ENCODE measurements around the gene CAPN7. TPM values are rescaled to one million over a fixed set of nuclear protein-coding genes. Genes with fewer than 3 reads are reported as not detected.

Gene CAPN7
- total RNA-seq, 1 donor from 2014 or later = 46.1 TPM

DNA sequence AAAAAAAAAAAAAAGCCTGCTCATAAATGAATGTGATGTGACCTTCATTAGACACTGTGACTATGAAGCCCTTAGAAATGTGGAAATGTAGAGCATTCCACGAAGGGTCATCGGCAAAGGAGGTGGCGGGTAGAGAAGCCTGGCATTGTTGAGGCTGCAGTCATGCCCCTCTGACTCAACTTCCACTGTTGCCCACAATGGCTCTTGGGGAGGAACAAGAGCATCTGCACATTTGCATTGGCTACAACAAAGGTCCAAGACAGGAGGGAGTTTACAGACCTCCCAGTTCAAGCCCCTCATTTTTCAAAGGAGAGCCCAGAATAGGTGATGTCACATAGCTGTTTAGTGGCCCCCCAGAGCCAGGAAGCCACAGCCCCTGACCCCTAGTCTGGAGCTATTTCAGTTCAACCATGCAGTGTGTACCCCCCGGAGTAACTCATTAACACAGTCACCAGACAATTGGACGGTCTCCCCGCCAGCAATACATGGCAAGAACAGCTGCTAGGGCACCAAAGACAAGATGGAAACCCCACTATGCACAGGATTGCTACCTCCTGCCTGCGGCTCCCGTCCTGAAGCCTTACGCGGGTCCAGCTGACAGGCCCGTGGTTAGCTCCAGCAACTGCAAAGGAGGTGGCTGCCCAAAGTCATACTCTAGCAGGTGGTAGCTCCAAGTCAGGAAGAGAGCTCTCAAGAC is 70.1 kb downstream of the CAPN7 start:
- DNase-seq (ENCODE audit: low spot score) = no peak

GRCh38 chr3:15277861-15278500 is 71.9 kb downstream of the CAPN7 start:
- DNase-seq (ENCODE audit: low spot score) = no peak

DNA sequence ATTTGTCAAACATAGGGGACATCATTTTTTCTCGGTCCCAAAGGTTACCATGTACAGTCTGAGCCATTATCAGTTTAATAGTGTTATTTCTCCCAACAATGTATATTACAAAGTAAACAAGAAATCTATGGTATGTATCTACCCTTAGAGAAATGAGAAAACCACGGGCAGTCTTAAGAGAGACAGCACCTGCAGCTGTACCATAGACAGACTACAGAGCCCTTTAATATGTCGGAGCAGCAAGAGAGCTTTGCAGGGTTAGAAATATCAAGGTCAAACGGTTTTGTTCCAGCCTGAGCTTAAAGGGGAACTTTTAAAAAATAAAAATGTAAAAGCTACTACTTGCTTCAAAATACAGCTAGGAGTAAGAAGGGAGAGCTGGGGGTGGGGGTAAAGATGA is 73.2 kb downstream of the CAPN7 start:
- DNase-seq (ENCODE audit: low spot score) = no peak

DNA sequence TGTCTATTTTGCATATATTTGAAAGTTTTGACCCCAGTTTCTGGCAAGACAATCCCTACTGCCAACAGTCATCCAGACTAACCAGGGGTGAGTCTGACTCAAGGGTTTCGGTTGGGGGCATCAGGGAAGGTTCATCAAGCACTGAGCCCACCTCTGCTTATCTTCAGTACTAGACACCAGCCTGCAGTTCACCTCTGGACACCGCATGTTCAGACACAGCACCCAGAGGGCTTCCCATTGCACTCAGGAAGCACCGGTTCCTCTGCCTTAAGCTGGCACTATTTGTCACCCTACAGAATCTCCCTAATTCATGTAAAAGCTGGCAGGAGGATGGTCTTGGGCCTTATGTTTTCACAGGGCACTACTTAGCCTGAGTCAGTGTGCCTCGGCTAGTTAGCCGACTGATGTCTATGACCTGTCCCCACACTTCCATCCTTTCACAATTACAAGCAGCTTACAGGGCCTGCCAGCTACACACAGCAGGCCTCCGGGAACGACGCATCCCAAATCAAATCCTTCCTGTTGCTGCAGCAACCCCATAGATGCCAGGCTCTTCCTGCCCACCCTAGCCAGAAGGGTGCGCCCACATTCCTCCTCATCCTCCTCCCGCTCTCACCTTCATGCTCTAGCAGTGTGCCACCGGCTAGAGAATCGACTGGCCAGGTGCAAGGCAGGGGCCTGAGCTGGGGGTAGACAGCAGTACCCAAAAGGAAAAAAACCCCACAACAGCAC is 73.8 kb downstream of the CAPN7 start:
- DNase-seq (ENCODE audit: low spot score) = no peak

- DNase-seq (ENCODE audit: low spot score) = peak; percentile 48
Observed at GRCh38 chr3:15280853-15281532, 74.9 kb downstream of the CAPN7 start.

DNA sequence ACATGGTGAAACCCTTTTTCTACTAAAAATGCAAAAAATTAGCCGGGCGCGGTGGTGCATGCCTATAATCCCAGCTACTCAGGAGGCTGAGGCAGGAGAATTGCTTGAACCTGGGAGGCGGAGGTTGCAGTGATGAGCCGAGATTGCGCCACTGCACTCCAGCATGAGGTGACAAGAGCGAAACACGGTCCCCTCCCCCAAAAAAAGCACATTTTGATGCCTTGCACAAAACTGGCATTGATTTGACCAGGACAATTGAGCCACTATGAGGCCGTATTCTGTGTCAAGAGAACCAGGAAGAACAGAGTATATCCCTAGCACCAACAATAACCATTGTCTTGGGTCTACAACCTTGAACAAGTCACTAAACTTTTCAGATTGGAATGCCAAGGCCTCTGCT is 75.8 kb downstream of the CAPN7 start:
- DNase-seq (ENCODE audit: low spot score) = no peak

- DNase-seq (ENCODE audit: low spot score) = no peak
Observed at GRCh38 chr3:15283702-15284101, 77.7 kb downstream of the CAPN7 start.

DNA sequence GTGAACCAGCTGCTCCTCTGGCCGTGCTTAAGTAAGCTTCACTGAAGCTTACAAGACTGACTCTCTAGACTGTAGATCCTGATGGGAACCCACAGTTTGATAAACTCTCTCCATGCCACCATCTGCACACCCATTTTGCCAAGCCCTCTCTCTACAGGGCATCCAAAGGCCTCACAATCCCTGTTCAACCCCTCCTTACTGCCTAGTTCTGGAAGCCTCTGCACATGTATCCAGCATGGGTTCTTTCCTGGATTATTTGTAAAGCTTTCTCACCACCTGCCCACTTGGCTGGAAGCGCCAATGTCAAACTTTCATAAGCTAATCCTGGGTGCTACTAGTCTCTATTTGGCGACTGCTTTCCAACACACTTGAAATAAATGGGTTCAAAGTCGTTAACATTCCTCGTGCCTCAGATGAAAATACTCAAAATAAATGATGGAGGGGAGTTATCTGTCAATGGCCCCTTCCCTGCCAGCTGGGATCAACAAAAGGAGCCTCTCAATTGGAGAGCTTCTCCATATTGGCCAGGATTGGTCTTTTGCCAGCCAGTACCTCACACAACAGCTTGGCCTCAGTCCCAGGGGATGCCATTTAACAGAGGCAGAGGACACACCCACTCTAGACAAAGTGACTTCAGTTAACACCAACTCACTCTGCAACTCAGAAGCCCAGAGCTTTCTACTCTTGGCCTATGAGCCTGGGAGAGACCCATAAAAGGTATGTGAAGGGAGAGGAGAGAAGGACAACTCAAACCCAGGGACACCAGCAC is 78.3 kb downstream of the CAPN7 start:
- DNase-seq (ENCODE audit: low spot score) = peak; percentile 68

DNA sequence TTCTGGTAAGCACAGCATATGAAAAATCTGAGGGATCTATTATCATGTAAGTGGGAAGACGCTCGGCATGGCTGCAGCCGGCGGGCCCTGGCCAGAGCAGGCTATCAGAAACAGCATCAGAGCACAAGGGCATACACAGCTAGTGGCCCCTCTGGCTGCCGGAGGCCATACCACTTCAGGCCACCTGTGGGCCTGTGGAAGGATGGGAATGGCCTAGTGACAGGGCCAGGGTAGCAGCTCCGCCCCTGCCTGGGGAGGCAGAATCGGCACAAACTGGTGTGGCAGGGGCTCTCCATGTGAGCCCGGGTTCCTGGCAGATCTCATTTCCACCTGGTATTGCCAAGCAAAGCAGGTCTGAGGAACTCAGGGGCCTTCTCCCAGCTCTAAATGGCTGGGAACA is 80.0 kb downstream of the CAPN7 start:
- DNase-seq (ENCODE audit: low spot score) = no peak

GRCh38 chr3:15287565-15288330 is 81.7 kb downstream of the CAPN7 start:
- DNase-seq (ENCODE audit: low spot score) = peak; percentile 81

DNA sequence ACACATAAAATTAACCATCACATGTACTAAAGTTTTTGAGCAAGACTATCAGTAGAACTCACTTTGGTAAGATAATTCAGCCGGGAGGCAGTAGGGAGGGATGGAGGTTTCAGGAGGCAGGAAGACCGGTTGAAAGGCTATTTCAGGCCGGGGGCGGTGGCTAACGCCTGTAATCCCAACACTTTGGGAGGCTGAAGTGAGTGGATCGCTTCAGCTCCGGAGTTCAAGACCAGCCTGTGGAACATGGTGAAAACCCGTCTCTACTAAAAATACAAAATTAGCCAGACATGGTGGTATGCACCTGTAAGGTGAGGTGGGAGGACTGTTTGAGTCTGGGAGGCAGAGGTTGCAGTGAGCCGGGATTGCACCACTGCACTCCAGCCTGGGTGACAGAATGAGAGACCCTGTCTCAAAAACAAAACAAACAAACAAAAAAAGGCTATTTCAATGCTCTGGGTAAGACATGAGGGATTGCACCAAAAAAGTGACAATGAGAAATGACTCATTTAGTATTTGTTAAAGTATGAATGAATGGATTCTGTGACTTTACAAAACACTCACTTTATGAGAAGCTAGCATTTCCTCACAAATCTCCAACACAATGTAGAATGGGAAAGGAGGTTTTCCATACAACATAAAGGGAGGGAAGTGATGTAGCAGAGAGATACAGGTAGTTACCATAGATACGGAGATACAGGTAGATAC is 82.4 kb downstream of the CAPN7 start:
- no peak for DNase-seq (ENCODE audit: low spot score)

DNA sequence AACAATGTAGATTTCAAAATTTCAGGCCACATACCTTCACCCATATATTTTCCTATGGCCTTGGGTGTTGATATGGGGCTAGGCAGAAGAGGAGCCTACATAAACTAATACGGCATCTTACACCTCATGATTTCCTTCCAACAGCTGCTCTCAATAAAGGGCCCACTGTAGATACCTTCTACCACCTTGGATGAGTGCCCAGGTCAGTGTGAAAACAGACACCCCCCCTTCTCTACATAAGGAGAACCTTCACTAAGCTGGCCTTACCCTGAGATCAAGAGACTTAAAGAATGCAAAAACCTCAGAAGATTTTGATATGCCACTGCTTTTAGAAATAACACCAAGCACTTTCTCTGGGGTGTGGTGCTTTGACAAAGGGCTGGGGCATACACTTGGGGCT is 83.6 kb downstream of the CAPN7 start:
- DNase-seq (ENCODE audit: low spot score) = no peak

GRCh38 chr3:15290736-15291135 is 84.7 kb downstream of the CAPN7 start:
- no peak for DNase-seq (ENCODE audit: low spot score)

- no peak for DNase-seq (ENCODE audit: low spot score)
Observed at GRCh38 chr3:15291589-15292541, 85.8 kb downstream of the CAPN7 start.

DNA sequence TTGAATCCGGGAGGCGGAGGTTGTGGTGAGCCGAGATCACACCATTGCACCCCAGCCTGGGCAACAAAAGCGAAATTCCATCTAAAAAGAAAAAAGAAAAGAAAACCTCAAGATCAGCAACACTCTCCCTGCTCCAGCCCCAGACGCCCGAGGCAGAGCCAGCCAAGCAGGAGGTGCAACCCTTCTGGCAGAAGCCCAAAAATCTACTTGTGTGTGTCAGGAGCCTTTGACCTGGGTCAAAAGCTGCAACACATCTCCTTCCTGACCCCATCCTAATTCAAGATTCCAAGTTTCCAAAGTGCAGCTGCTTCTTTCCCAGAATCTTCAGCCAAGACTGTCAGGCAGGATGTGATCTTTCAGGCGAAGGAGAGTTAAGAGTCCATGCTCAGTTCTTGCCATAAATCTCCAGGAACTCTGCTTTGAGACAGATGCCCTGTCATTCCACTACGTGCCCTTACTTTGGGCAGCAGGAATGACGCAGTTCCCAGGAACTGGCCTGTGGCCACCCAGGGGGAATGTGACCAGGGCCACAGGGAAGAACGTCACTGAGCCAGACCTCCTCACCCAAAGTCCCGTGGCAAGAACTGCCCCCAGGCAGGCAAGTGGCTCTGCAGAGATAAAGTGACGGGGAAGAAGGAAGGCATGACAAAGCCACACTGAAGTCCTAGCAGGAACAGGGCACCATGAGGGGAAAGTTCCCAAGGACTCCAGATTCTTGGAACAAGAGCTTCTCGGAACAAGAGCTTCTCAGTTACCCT is 86.9 kb downstream of the CAPN7 start:
- DNase-seq (ENCODE audit: low spot score) = peak; percentile 55

DNA sequence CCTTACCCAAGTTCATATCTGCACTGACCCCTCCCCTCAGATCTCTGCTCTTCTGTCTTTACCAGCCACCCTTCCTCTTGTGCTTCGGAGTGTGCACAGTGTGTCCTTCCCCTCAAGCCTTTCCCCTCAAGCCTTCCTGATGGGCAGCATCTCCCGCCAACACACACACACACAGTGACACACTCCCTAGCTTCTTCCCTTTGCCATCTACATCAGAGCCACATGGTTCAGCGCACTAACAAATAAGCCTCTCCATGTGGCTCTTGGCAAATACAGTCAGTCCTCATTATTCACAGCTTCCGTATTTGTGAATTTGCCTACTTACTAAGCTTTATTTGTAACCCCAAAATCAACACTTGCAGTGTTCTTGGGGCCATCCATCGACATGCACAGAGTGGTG is 88.9 kb downstream of the CAPN7 start:
- DNase-seq (ENCODE audit: low spot score) = no peak

DNA sequence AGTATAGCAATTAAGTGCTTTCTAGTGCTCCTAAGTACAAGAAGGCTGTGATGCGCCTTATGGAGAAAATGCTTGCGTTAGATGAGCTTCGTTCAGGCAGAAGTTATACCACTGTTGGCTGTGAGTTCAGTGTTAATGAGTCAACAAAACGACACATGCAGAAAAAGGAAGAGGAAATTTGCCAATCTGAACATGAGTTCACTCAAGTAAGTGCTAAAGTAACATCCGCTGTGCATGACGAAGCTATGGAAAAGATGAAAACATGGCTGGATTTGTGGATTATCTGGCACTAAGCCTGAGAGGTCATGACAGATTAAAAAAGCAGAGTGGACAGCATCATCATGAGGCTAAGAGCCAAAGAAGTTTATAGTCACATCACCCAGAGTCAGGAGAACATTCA is 89.5 kb downstream of the CAPN7 start:
- no peak for DNase-seq (ENCODE audit: low spot score)

- DNase-seq (ENCODE audit: low spot score) = no peak
Observed at GRCh38 chr3:15297608-15298350, 91.7 kb downstream of the CAPN7 start.

Measured in mucosa of gallbladder (tissue), 1 donor.